ENCODE results near the gene HNRNPH1. TPM values are rescaled to one million over a fixed set of nuclear protein-coding genes. Genes with fewer than 3 reads are reported as not detected.

The HNRNPH1 gene
- polyA plus RNA-seq, 3 donors: 187 to 231 (median 195) TPM

DNA sequence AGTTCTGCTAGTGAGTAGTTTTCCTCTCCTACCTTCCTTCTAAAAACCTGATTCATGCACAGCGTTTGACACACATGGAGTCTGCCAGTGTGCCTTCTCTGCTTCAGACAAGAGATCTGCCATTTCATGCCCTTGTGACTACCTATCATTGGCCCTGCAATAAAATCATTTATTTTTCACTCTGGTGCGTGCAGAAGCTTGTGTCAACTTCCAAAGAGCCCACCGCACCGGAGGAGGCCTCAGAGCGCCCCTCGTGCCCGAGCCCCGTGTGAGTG is 13.7 kb downstream of the HNRNPH1 start:
- H3K27ac ChIP-seq (ENCODE audit: low read depth, low read length): no peak overlapping the region
- WGBS, 3 donors: 80 to 82% (median 80%) methylated on average over 8 of the region's 8 CpGs

- no peak overlapping the region for H3K27ac ChIP-seq (ENCODE audit: low read depth, low read length)
- WGBS, 3 donors: 50 to 61% (median 50%) methylated on average over 5 of the region's 5 CpGs
Observed at GRCh38 chr5:179608131-179608581, 15.3 kb downstream of the HNRNPH1 start.

- WGBS, 3 donors: 69 to 76% (median 73%) methylated on average over 19 of the region's 19 CpGs
- H3K27ac ChIP-seq (ENCODE audit: low read depth, low read length): no peak overlapping the region
Observed at GRCh38 chr5:179607160-179607931, 16.1 kb downstream of the HNRNPH1 start.

- H3K27ac ChIP-seq (ENCODE audit: low read depth, low read length): no peak overlapping the region
- 85 to 95% (median 90%) methylated on average over 6 of the region's 6 CpGs for WGBS, 3 donors
Observed at GRCh38 chr5:179606910-179607159, 16.6 kb downstream of the HNRNPH1 start.

DNA sequence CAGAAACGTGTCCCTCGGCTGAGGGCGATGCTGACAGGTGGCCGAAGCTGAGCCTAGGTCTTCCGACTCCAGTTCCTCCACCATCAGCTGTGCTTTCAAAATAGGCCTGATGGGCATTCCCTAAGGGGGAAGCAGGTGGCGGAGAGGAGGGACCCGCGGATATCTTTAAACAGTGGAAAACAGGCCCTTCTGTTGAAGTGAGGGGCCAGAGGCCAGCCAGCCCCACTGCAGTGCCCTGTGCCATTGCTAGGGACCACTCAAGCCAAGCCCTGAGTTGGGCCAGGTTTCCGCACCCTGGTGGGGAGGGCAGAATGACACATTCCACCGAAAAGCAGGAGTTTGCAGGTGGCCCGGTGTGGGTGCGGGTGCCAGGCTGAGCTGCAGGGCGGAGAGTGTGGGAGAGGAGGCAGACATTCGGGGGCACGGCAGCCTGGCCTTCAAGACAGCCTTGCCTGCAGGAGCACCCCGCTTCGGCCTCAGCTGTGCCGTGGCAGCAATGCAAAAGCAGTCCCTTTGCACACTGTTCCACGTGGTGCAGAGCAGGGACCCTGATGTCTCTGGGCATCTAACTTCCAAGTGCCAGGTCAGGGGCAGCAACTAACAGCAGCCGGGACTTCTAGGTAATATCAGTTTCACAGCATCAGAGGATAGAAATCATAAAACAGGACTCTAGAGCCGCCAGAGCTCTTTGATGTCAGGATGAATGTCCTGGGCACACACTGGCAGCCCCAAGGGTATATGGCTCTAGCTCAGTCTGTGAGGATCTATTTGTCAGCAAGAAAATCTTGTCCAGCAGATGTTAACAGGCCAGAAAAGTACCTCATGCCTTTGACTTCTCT is 17.2 kb downstream of the HNRNPH1 start:
- 82 to 89% (median 86%) methylated on average over 21 of the region's 21 CpGs for WGBS, 3 donors
- no peak overlapping the region for H3K27ac ChIP-seq (ENCODE audit: low read depth, low read length)

DNA sequence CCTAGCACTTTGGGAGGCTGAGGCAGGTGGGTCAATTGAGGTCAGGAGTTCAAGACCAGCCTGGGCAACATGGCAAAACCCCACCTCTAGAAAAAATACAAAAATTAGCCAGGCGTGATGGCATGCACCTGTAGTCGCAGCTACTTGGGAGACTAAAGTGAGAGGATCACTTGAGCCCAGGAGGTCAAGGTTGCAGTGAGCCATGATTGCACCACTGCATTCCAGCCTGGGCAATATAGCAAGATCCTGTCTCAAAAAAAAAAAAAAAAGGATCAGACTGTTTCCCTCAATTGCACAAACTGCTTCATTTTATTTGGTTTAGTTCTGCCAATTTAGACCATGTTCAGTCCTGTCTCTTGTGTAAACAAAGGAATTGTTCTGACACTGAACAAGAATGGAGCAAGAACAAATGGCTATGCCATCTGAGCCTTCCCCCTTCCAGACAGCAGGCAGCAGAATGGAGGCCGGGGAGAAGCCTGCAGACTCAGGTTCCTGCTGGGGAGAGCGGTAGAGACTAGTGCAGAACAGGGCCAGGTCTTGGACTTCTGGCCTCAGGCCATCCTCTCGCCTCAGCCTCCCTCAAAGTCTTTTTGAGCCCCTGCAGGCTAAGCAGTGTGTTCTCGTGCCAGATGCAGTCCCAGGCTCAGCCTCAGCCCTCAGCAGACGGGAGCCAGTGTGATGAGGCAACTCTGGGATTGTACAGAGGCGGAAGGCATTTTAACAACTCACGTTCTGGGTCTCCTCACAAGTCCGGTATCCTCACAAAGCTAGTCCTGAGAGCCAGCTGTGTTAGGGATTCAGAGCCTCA is 18.2 kb downstream of the HNRNPH1 start:
- 71 to 77% (median 74%) methylated on average over 10 of the region's 10 CpGs for WGBS, 3 donors
- no peak overlapping the region for H3K27ac ChIP-seq (ENCODE audit: low read depth, low read length)

DNA sequence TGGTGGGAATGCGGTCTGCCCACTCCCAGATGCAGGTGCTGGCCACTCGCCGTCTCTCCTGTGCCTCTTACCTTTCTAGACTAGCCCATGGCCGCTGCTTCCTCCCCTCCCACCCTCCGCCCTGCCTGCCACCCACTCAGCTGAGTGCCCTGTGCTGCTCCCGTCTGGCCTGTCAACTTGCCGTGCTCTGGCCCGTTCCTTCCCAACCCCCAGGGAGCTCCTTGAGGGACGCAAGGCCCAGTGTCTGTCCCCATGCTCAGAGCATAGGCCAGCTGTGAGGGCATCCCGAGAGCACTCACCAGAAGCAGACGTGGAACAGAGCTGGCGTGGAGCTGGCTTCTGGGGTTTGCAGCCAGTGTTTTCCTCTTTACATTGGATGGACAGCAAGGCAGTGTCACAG is 20.2 kb downstream of the HNRNPH1 start:
- no peak overlapping the region for H3K27ac ChIP-seq (ENCODE audit: low read depth, low read length)
- 92 to 95% (median 94%) methylated on average over 12 of the region's 12 CpGs for WGBS, 3 donors

GRCh38 chr5:179601871-179602625 is 21.4 kb downstream of the HNRNPH1 start:
- no peak overlapping the region for H3K27ac ChIP-seq (ENCODE audit: low read depth, low read length)
- 95 to 97% (median 95%) methylated on average over 18 of the region's 18 CpGs for WGBS, 3 donors

- WGBS, 3 donors: 54 to 85% (median 71%) methylated on average over 9 of the region's 9 CpGs
- no peak overlapping the region for H3K27ac ChIP-seq (ENCODE audit: low read depth, low read length)
Observed at GRCh38 chr5:179599973-179600372, 23.5 kb downstream of the HNRNPH1 start.

- 86 to 94% (median 88%) methylated on average over 16 of the region's 16 CpGs for WGBS, 3 donors
- no peak overlapping the region for H3K27ac ChIP-seq (ENCODE audit: low read depth, low read length)
Observed at GRCh38 chr5:179599566-179599965, 23.9 kb downstream of the HNRNPH1 start.

DNA sequence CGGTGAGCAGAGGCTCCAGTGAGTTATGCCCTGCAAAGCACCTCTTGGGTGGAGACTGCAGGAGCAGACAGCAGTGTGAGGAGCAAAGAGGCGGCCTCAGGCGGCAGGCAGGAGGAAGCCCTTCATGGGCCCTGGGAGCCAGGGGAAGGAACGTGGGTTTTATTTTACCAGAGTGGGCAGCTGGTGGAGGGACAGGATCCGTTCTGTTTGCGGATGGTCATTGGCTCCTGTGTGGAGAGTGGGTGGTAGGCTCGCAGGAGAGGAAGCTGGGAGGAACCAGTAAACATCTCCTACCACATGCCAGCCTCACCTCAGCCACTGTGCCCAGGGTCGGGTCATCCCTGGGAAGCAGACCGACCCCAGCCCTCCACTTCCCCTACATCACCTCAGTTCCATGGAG is 24.4 kb downstream of the HNRNPH1 start:
- no peak overlapping the region for H3K27ac ChIP-seq (ENCODE audit: low read depth, low read length)
- 77 to 84% (median 80%) methylated on average over 8 to 9 of the region's 9 CpGs for WGBS, 3 donors

- H3K27ac ChIP-seq (ENCODE audit: low read depth, low read length): no peak overlapping the region
- WGBS, 3 donors: 91 to 93% (median 91%) methylated on average over 13 of the region's 13 CpGs
Observed at GRCh38 chr5:179596421-179596820, 27.1 kb downstream of the HNRNPH1 start.

DNA sequence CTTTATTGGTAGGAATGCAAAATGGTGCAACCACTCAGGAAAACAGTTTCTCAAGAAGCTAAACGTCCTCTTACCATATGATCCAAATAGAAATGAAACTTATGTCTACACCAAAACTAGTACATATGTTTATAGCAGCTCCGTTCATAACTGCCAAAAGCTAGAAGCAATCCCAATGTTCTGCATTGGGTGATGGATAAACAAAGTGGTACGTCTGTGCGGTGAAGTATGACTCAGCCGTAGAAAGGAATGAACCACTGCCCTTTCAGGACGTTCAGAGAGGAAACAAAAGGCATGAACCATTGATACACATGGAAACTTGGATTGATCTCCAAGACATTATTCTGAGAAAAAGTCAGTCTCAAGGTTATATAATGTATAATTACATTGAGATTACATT is 27.6 kb downstream of the HNRNPH1 start:
- WGBS, 3 donors: 73 to 82% (median 81%) methylated on average over 6 of the region's 6 CpGs
- no peak overlapping the region for H3K27ac ChIP-seq (ENCODE audit: low read depth, low read length)

DNA sequence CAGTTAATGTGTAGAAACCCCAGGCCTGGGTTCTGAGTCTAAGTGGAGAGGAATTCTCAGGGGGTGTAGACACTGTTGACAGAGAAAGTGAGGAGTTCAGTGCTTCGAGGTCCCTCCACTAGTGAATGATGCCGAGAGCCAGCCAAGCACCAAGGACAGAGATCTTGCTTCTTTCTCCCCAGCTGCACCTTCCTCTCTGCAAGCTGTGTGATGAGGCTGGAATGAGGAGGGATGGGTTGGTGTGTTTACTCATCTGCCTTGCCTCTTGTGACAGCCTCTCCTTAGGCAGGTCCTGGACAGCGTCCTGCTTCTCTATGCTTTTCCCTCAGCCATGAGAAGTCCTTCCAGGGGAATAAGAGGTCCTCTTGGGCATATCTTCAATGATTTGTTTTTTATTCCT is 35.3 kb downstream of the HNRNPH1 start:
- WGBS, 3 donors: 83 to 87% (median 85%) methylated on average over 3 of the region's 3 CpGs
- no peak overlapping the region for H3K27ac ChIP-seq (ENCODE audit: low read depth, low read length)

DNA sequence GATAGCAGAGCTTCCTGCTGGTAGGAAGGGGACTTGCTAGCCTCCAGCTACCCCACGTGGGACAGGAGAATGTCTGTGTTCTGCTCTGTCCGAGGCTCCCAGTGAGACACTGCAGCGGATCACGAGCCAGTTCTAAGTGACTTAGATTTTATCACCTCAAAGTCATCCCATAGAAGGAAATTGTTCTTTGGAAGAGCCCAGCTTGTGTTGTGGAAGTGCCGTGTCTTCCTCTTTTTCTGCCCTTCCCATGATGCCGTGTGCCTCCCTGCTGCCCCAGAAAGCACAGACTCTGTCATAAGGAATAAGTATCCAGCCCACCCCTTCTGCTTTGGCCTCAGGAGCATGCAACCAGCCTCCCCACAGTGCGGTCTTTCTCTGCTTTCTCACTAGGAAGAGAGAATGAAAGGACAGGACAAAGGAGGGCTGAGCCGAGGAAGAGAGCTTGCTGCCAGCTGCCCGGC is 37.5 kb downstream of the HNRNPH1 start:
- 76 to 95% (median 82%) methylated on average over 9 of the region's 9 CpGs for WGBS, 3 donors
- no peak overlapping the region for H3K27ac ChIP-seq (ENCODE audit: low read depth, low read length)

- 96 to 97% (median 97%) methylated on average over 42 of the region's 42 CpGs for whole genome bisulfite sequencing, 3 donors
- H3K27ac ChIP-seq (ENCODE audit: low read depth, low read length): no peak overlapping the region
Observed at GRCh38 chr5:179577286-179577960, 46.0 kb downstream of the HNRNPH1 start.

GRCh38 chr5:179572386-179572785 is 51.1 kb downstream of the HNRNPH1 start:
- 71 to 94% (median 93%) methylated on average over 8 of the region's 8 CpGs for WGBS, 3 donors
- H3K27ac ChIP-seq (ENCODE audit: low read depth, low read length): no peak overlapping the region

DNA sequence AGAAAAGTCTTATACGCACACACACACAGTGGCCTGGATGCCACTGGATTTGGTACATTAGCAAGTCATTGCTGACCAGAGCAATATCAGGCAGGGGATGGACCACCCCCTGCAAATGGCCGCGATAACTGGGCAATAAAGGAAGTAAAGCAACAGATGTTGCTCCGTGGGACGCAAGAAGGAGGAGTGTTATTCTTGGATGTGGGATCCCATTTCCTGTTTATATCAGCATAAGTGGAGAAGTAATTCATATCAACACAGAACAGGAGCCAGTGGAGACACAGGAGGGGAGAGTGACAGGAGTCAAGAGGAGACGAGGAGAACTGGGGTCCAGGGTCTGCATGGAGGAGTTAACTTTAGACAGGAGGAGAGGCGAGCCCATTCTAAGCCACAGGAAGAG is 54.8 kb downstream of the HNRNPH1 start:
- WGBS, 3 donors: 42 to 71% (median 50%) methylated on average over 7 of the region's 7 CpGs

More for the DNA sequence above, 54.8 kb downstream of the HNRNPH1 start:
- H3K27ac ChIP-seq (ENCODE audit: low read depth, low read length): no peak overlapping the region

Data from adipose tissue (tissue), 3 donors.